ENCODE measurements around the gene TTC17. TPM values are rescaled to one million over a fixed set of nuclear protein-coding genes. Genes with fewer than 3 reads are reported as not detected.

The TTC17 gene
- total and polyA plus RNA-seq, 2 of the 4 experiments (the other 2 are of a cell fraction): 56.3 to 61.3 TPM

DNA sequence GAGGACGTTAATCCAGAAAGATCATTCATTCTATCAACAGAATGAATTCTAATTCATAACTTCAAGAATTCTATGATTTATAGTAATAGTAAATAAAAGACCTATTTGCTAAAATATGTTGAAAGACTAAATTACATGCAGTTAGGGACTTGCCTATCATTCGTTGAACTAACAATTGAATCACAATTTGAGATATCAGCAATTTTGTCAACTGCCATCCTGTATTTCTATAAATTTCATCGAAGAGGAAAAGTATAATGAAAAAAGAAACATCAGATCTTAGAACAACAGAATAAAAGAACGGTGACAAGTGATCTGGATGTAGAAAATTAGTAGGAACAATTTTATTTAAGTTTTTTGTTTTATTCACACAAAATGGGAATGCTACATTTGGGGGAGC lies 4.4 kb upstream of the TTC17 start:
- no peak overlapping the region for H3K4me2 ChIP-seq (ENCODE audit: low read depth, low read length)
- no peak overlapping the region for H3K56ac ChIP-seq (ENCODE audit: extremely low read depth, insufficient read depth, low read length)
- no peak overlapping the region for H4K91ac ChIP-seq (ENCODE audit: insufficient read depth, low read depth, low read length)
- no peak overlapping the region for H4K8ac ChIP-seq (ENCODE audit: low read depth in 2 of 2, low read length in 2 of 2)
- H3K4me3 ChIP-seq (ENCODE audit: insufficient read depth, low read depth, low read length): no peak overlapping the region
- H3K9ac ChIP-seq (ENCODE audit: low read depth, low read length): no peak overlapping the region
- H2BK120ac ChIP-seq (ENCODE audit: low read depth, low read length): no peak overlapping the region
- H2BK15ac ChIP-seq (ENCODE audit: low read depth, low read length): no peak overlapping the region
- 0 out of 2 replicates have a peak, but pooled peaks cover 1% of the 10 kb centered on the region for H4K20me1 ChIP-seq (ENCODE audit: insufficient read depth, low read length)
- peaks cover under 1 to 4% of the 10 kb centered on the region in 2 experiments; a peak in 3 of 4 replicates for H3K79me1 ChIP-seq (ENCODE audit: low read depth in 1 of 2, low read length in 2 of 2)
- H3K4ac ChIP-seq (ENCODE audit: low read depth, low read length): no peak overlapping the region
- no peak overlapping the region for H2BK5ac ChIP-seq (ENCODE audit: low read depth, low read length, poor library complexity, severe bottlenecking)
- no peaks in the 10 kb centered on the region for H3K9me3 ChIP-seq (ENCODE audit: control insufficient read depth, insufficient read depth, low read length)
- H3K27ac ChIP-seq (ENCODE audit: insufficient read depth, low read length): no peak overlapping the region
- H3K9me1 ChIP-seq (ENCODE audit: insufficient read depth, low read length): no peaks in the 10 kb centered on the region
- H2AK9ac ChIP-seq (replicated peaks; ENCODE audit: low read depth, low read length, poor library complexity): no peak overlapping the region
- H2AFZ ChIP-seq (replicated peaks; ENCODE audit: low read length, poor library complexity): no peak overlapping the region
- H3K23ac ChIP-seq (ENCODE audit: low read depth, low read length): no peak overlapping the region
- H3K36me3 ChIP-seq (ENCODE audit: control insufficient read depth, insufficient read depth, low read length): no peaks in the 10 kb centered on the region
- no peak overlapping the region for H3K14ac ChIP-seq (replicated peaks; ENCODE audit: low read depth, low read length)
- no peak for ATAC-seq (ENCODE audit: low read depth)
- no peaks in the 10 kb centered on the region for H3K4me1 ChIP-seq (ENCODE audit: control insufficient read depth, insufficient read depth, low read length)
- WGBS, 2 experiments (ENCODE audit: extremely low coverage in 2 of 2, insufficient read length in 1 of 2): no CpG with 5 or more reads among the region's 4 CpGs
- intact Hi-C loops (cut with micrococcal nuclease): no loop called here
- ChIA-PET POLR2A (ENCODE audit: unreplicated experiment) (no interaction called here), CTCF (no interaction called here)
- H2BK20ac ChIP-seq (ENCODE audit: low read depth, low read length): no peak overlapping the region
- no TSS peak for BruUV-seq (replicated peaks)
- no peak overlapping the region for H2AK5ac ChIP-seq (ENCODE audit: low read depth, low read length)
- no peaks in the 10 kb centered on the region for H3K27me3 ChIP-seq (ENCODE audit: control insufficient read depth, insufficient read depth, low read length)
- no peak for DNase-seq
- dilution Hi-C loops (cut with HindIII; ENCODE audit: low sequenced_read_pairs, unreplicated experiment): no loop called here
- TF ChIP-seq, protein P1, sequence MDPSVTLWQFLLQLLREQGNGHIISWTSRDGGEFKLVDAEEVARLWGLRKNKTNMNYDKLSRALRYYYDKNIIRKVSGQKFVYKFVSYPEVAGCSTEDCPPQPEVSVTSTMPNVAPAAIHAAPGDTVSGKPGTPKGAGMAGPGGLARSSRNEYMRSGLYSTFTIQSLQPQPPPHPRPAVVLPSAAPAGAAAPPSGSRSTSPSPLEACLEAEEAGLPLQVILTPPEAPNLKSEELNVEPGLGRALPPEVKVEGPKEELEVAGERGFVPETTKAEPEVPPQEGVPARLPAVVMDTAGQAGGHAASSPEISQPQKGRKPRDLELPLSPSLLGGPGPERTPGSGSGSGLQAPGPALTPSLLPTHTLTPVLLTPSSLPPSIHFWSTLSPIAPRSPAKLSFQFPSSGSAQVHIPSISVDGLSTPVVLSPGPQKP (IDR thresholded peaks at IDR 0.05; ENCODE audit: borderline replicate concordance, low read depth, low read length): no peak
- TF ChIP-seq MXI1 (IDR thresholded peaks at IDR 0.05; ENCODE audit: borderline replicate concordance, low read depth, low read length) (no peak), MAFK (IDR thresholded peaks at IDR 0.05; ENCODE audit: low read depth, low read length) (no peak)
- in situ Hi-C loops (cut with MboI; ENCODE audit: low sequenced_read_pairs): no loop called here
- no peak overlapping the region for H4K5ac ChIP-seq (ENCODE audit: low read depth, low read length)
- H3K18ac ChIP-seq (ENCODE audit: low read depth, low read length): no peak overlapping the region
